ENCODE measurements around the gene TANGO2.
A peak's percentile ranks its signal among the peaks of the same experiment; 100 is the strongest.

TANGO2 gene

GRCh38 chr22:20025401-20026203 is 4.7 kb downstream of the TANGO2 start:
- DNase-seq (ENCODE audit: low spot score in 2 of 2), result no peak
- no peaks in the 10 kb centered on the region for H3K36me3 ChIP-seq (replicated peaks)
- in situ Hi-C loops (cut with MboI; ENCODE audit: low sequenced_read_pairs), result no loop called here
- peaks cover 5% of the 10 kb centered on the region for H3K4me1 ChIP-seq
- H3K9me3 ChIP-seq, result no peaks in the 10 kb centered on the region
- no peak overlapping the region for H3K4me3 ChIP-seq
- no peaks in the 10 kb centered on the region for H3K27me3 ChIP-seq (ENCODE audit: low read depth)

- H3K4me1 ChIP-seq, result peaks cover 5% of the 10 kb centered on the region
- in situ Hi-C loops (cut with MboI; ENCODE audit: low sequenced_read_pairs), result no loop called here
- no peaks in the 10 kb centered on the region for H3K9me3 ChIP-seq
- no peaks in the 10 kb centered on the region for H3K36me3 ChIP-seq (replicated peaks)
- no peak for DNase-seq (ENCODE audit: low spot score in 2 of 2)
- H3K27me3 ChIP-seq (ENCODE audit: low read depth), result no peaks in the 10 kb centered on the region
- H3K4me3 ChIP-seq, result no peak overlapping the region
Measured at GRCh38 chr22:20026204-20026908, 5.4 kb downstream of the TANGO2 start.

- Histone ChIP-seq H3K36me3 (replicated peaks) (no peaks in the 10 kb centered on the region), H3K4me1 (peaks cover under 1% of the 10 kb centered on the region), H3K9me3 (no peaks in the 10 kb centered on the region), H3K27me3 (ENCODE audit: low read depth) (no peaks in the 10 kb centered on the region), H3K4me3 (no peak overlapping the region)
- DNase-seq (ENCODE audit: low spot score in 2 of 2), result no peak
- in situ Hi-C loops (cut with MboI; ENCODE audit: low sequenced_read_pairs), result no loop called here
Measured at GRCh38 chr22:20026996-20027601, 6.2 kb downstream of the TANGO2 start.

- no peaks in the 10 kb centered on the region for H3K9me3 ChIP-seq
- no peaks in the 10 kb centered on the region for H3K4me1 ChIP-seq
- H3K36me3 ChIP-seq (replicated peaks), result no peaks in the 10 kb centered on the region
- no peak overlapping the region for H3K4me3 ChIP-seq
- H3K27me3 ChIP-seq (ENCODE audit: low read depth), result no peaks in the 10 kb centered on the region
- in situ Hi-C loops (cut with MboI; ENCODE audit: low sequenced_read_pairs), result no loop called here
- DNase-seq (ENCODE audit: low spot score in 2 of 2), result peak in 1 of 2 experiments; percentile 30
Measured at GRCh38 chr22:20027966-20028854, 7.3 kb downstream of the TANGO2 start.

GRCh38 chr22:20028855-20029549 is 8.1 kb downstream of the TANGO2 start:
- no peak for DNase-seq (ENCODE audit: low spot score in 2 of 2)
- no peaks in the 10 kb centered on the region for H3K27me3 ChIP-seq (ENCODE audit: low read depth)
- H3K9me3 ChIP-seq, result no peaks in the 10 kb centered on the region
- H3K36me3 ChIP-seq (replicated peaks), result no peaks in the 10 kb centered on the region
- H3K4me1 ChIP-seq, result no peaks in the 10 kb centered on the region
- in situ Hi-C loops (cut with MboI; ENCODE audit: low sequenced_read_pairs), result no loop called here
- H3K4me3 ChIP-seq, result no peak overlapping the region

GRCh38 chr22:20029550-20030225 is 8.8 kb downstream of the TANGO2 start:
- Histone ChIP-seq H3K9me3 (no peaks in the 10 kb centered on the region), H3K4me1 (no peaks in the 10 kb centered on the region), H3K36me3 (replicated peaks) (no peaks in the 10 kb centered on the region), H3K4me3 (no peak overlapping the region), H3K27me3 (ENCODE audit: low read depth) (no peaks in the 10 kb centered on the region)
- in situ Hi-C loops (cut with MboI; ENCODE audit: low sequenced_read_pairs), result no loop called here
- DNase-seq (ENCODE audit: low spot score in 2 of 2), result no peak

GRCh38 chr22:20031732-20032406 is 11.0 kb downstream of the TANGO2 start:
- no peaks in the 10 kb centered on the region for H3K36me3 ChIP-seq (replicated peaks)
- no peak overlapping the region for H3K4me3 ChIP-seq
- H3K4me1 ChIP-seq, result no peaks in the 10 kb centered on the region
- no peaks in the 10 kb centered on the region for H3K9me3 ChIP-seq
- no peaks in the 10 kb centered on the region for H3K27me3 ChIP-seq (ENCODE audit: low read depth)
- in situ Hi-C loops (cut with MboI; ENCODE audit: low sequenced_read_pairs), result no loop called here
- DNase-seq (ENCODE audit: low spot score in 2 of 2), result no peak

- in situ Hi-C loops (cut with MboI; ENCODE audit: low sequenced_read_pairs), result no loop called here
- H3K4me1 ChIP-seq, result no peaks in the 10 kb centered on the region
Measured at GRCh38 chr22:20032407-20032991, 11.6 kb downstream of the TANGO2 start.

GRCh38 chr22:20033045-20033706 is 12.3 kb downstream of the TANGO2 start:
- H3K4me1 ChIP-seq, result no peaks in the 10 kb centered on the region
- no peaks in the 10 kb centered on the region for H3K36me3 ChIP-seq (replicated peaks)
- H3K9me3 ChIP-seq, result no peaks in the 10 kb centered on the region
- no peaks in the 10 kb centered on the region for H3K27me3 ChIP-seq (ENCODE audit: low read depth)
- no peak for DNase-seq (ENCODE audit: low spot score in 2 of 2)
- in situ Hi-C loops (cut with MboI; ENCODE audit: low sequenced_read_pairs), result no loop called here
- no peak overlapping the region for H3K4me3 ChIP-seq

More at GRCh38 chr22:20032407-20032991, 11.6 kb downstream of the TANGO2 start:
- Histone ChIP-seq H3K36me3 (replicated peaks) (no peaks in the 10 kb centered on the region), H3K27me3 (ENCODE audit: low read depth) (no peaks in the 10 kb centered on the region), H3K9me3 (no peaks in the 10 kb centered on the region), H3K4me3 (no peak overlapping the region)
- DNase-seq (ENCODE audit: low spot score in 2 of 2), result no peak

GRCh38 chr22:20034143-20034542 is 13.2 kb downstream of the TANGO2 start:
- Histone ChIP-seq H3K27me3 (ENCODE audit: low read depth) (no peaks in the 10 kb centered on the region), H3K36me3 (replicated peaks) (no peaks in the 10 kb centered on the region), H3K4me3 (no peak overlapping the region), H3K9me3 (no peaks in the 10 kb centered on the region), H3K4me1 (no peaks in the 10 kb centered on the region)
- DNase-seq (ENCODE audit: low spot score in 2 of 2), result no peak
- in situ Hi-C loops (cut with MboI; ENCODE audit: low sequenced_read_pairs), result no loop called here

GRCh38 chr22:20035375-20036083 is 14.6 kb downstream of the TANGO2 start:
- no peaks in the 10 kb centered on the region for H3K4me1 ChIP-seq
- in situ Hi-C loops (cut with MboI; ENCODE audit: low sequenced_read_pairs), result no loop called here

More at GRCh38 chr22:20035375-20036083, 14.6 kb downstream of the TANGO2 start:
- H3K4me3 ChIP-seq, result no peak overlapping the region
- no peaks in the 10 kb centered on the region for H3K9me3 ChIP-seq
- no peaks in the 10 kb centered on the region for H3K36me3 ChIP-seq (replicated peaks)
- no peak for DNase-seq (ENCODE audit: low spot score in 2 of 2)
- no peaks in the 10 kb centered on the region for H3K27me3 ChIP-seq (ENCODE audit: low read depth)
